Stimulated activated CD4-positive, alpha-beta T cell treated with anti-CD3 and anti-CD28 coated beads, Interleukin-1b, Interleukin-23, amount 100 ng/mL, for 4 hours (primary cell): ENCODE results near the gene CD82.
"Not testable (repeated sequence)": the region's sequence is repeated elsewhere in the genome, so short reads cannot be mapped to it uniquely, and the experiment has no call there.

Experiments
- DNase-seq, 2 donors: peaks; one replicate each; pipeline ENCODE4 v3.0.0-alpha.2; 2020; ENCODE audit warnings: low read depth in 2 of 2

CD82 gene

DNA sequence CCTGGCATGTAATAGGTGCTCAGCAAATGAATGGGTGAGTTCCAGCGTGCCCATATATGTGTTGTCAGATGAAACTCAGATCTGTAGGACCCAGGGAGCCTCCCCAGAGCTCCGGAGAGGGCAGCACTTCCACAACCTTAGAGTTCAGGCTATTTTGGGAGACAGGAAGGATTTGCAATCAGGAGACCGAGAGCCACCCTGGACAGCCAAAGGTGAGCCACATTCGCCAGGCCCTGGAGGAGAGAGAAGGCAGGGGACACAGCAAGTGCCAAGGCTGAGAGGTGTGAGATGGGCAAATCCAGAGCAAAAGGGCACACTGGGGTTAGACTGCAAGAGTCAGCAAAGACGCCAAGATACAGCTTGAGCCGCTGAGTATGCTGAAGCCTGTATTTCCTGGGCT is 66.4 kb downstream of the CD82 start:
- no peak for DNase-seq

- no peak for DNase-seq
Observed at GRCh38 chr11:44632466-44633123, 67.1 kb downstream of the CD82 start.

- DNase-seq: no peak
Observed at GRCh38 chr11:44633641-44634040, 68.2 kb downstream of the CD82 start.

GRCh38 chr11:44634401-44635281 is 69.2 kb downstream of the CD82 start:
- DNase-seq: no peak

- DNase-seq: no peak
Observed at GRCh38 chr11:44637487-44637886, 72.0 kb downstream of the CD82 start.

- DNase-seq: no peak
Observed at GRCh38 chr11:44638032-44638431, 72.6 kb downstream of the CD82 start.

DNA sequence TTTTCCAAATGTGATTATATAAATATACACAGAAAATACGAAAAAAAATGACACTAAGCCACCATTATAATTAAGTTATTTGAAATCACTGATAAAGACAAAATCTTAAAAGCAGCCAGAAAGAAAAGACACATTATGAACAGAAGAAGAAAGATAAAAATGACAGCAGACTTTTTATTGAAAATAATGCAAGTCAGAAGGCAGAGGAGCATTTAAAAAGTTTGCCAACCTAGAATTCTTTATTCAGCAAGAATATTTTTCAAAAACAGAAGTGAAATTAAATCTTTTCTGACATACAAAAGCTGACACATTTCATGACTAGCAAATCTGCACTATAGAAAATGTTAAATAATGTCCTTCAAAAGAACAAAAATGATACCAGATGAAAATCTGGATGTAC is 77.8 kb downstream of the CD82 start:
- no peak for DNase-seq

- DNase-seq: no peak
Observed at GRCh38 chr11:44645827-44646226, 80.4 kb downstream of the CD82 start.

- not testable (repeated sequence) for DNase-seq
Observed at GRCh38 chr11:44647255-44647955, 81.9 kb downstream of the CD82 start.

GRCh38 chr11:44648109-44648508 is 82.6 kb downstream of the CD82 start:
- no peak for DNase-seq

DNA sequence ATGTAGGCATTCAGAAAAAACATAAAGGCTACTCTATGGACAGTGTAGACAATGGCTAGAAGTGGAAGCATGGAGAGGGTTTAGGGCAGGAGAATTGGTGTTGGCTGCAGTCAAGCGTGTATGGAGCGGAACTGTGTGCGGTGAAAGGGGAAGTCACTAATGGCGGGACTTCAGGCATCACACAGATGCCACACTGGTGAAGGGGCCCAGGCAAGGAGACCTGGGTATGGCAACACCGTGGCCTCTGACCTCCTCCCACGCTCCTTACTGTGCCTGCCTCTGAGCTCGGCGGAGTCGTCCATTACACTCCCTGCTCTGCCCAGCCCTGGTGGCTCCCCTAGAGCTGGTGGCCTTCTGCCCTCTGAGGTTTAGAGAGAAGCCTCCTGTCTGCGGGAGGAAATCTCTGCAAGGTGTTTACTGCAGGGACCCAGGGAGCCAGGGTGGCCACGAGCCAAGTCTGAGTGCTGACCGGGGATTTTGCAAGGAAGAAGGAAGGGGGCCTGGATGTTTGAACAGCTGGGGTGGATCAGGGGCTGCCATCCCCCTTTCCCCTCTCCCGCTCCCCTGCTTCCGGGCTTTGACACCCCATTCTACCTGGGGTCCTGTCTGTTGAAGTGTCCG is 86.2 kb downstream of the CD82 start:
- no peak for DNase-seq

DNA sequence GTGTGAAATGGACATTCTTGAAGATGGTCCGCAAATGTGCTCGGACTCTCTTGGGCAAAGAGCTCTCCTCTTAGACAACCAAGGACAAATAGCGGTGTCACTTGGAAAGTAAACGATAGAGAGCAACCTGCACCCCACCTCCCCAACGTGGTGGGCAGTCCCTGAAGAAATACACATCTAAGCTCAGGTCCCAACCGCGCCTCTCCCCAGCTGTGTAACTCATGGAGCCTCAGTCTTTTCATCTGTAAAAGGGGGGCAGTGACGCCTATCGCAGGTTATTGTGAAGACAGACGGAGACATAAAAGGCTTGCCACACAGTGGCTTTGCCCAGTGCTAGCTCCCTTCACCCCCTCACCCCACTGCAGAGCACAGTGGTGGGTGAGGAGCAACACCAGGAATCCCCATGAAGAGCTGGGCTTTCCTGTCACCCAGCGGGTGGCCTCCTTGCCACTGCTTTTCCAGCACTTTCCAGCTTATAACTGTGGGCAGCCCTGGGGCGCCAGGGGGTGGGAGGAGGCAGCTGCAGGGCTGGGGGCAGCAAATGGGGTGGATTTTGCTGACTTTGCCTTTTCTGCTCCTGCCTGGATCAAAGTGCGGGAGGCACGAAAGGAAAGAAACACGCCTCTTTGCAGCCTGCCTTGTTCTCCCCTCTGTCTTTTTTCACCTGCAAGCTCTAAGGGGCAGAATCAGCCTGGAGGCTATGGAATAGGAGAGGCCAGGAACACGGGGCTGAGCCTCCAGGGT is 87.6 kb downstream of the CD82 start:
- no peak for DNase-seq

GRCh38 chr11:44654057-44654456 is 88.6 kb downstream of the CD82 start:
- DNase-seq: no peak

- no peak for DNase-seq
Observed at GRCh38 chr11:44654596-44654995, 89.1 kb downstream of the CD82 start.

DNA sequence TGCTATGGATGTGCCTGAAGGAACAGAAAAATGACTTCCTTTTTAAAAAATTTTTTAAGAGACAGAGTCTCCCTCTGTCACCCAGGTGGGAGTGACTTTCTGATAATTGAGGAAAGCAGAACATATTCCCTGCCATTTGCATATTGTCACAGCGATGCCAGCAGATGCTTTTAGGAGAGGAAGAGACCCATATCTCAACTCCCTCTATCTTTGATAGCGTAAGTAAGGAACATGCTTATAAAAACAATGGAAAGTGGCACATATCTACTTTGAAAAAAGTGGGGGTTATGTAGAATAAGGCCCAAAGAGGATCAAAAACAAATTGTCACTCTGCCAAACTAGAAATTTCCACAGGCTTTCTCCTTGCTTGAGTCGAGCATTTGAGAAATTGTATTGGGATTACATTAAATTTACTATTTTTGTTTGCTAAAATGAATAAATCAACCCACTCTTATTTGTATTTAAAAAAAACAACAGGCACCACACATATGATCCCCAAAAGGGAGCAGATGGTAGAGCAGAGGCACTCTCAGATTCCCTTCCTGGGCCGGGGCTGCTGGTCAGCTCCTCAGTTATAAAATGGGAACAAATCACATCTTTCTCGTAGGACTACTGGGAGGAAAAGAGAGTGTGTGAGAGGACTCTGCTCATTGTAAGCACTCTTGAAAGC is 92.5 kb downstream of the CD82 start:
- no peak for DNase-seq

- DNase-seq: no peak
Observed at GRCh38 chr11:44658506-44658850, 93.0 kb downstream of the CD82 start.

DNA sequence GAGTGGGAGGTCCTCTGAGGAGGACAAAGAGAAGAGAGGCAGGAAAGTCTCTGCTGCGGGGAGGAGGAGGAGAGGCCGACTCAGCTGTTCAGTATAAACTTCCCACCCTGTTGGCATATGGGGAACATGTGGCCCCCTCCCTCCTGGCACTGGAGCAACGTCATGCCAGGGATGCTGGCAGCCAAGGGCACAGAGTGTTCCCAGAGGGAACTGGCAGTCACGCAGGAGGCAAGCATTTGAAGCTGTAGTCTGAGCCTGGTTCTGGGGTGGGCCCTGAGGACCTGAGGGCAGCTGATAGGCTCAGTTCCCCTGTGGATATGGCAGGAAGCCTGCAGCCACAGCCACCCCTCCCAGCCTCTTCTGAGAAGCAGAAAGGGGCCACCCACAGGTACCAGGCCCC is 94.2 kb downstream of the CD82 start:
- no peak for DNase-seq

- DNase-seq: not testable (repeated sequence)
Observed at GRCh38 chr11:44660535-44660934, 95.1 kb downstream of the CD82 start.

DNA sequence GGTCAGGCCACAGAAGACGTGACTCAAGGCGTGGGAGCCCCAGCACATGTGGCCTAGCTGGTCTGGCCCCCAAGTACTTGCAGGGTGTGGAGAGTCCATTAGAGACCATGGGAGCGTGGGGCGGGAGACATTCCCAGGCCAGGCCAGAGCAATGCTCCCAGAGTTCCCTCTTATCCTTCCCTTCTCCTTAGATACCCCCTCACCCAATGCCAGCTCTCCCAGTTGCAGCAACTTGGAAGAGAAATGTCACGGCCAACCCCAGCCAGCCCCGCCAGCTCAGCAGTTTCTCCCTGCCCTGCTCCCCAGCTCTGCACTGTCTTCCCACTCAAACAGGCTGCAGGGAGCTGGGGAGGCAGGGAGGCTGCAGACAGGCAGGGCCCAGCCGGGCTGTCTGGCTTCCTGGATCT is 95.9 kb downstream of the CD82 start:
- no peak for DNase-seq
